BE2C (cell line): ENCODE measurements around the gene TRIM4.

ENCODE experiments used
- DNase-seq: peaks from one replicate; pipeline ENCODE4 v3.0.0-alpha.2; 2020
- H3K27me3 ChIP-seq: fragments of 250-450 bp; sonication (Bioruptor Pico); 2 replicates; pipeline ENCODE4 v1.5.1; 2020; ENCODE audit warnings: mild to moderate bottlenecking
- H3K36me3 ChIP-seq: fragments of 250-450 bp; sonication (Bioruptor Pico); 2 replicates; pipeline ENCODE4 v1.5.1; 2020; ENCODE audit warnings: mild to moderate bottlenecking
- H3K4me1 ChIP-seq: fragments of 250-450 bp; sonication (Bioruptor Pico); 2 replicates; pipeline ENCODE4 v1.5.1; 2020
- H3K4me3 ChIP-seq: 2 replicates; pipeline ENCODE4 v1.5.1; 2011; ENCODE audit warnings: low read depth, low read length
- H3K9me3 ChIP-seq: fragments of 250-450 bp; sonication (Bioruptor Pico); 2 replicates; pipeline ENCODE4 v1.5.1; 2020
- TF ChIP-seq, protein P1 (sequence below): IDR thresholded peaks from 2 replicates; pipeline ENCODE4 v1.5.1; 2012; ENCODE audit warnings: mild to moderate bottlenecking, low read depth, low read length

The TRIM4 gene

DNA sequence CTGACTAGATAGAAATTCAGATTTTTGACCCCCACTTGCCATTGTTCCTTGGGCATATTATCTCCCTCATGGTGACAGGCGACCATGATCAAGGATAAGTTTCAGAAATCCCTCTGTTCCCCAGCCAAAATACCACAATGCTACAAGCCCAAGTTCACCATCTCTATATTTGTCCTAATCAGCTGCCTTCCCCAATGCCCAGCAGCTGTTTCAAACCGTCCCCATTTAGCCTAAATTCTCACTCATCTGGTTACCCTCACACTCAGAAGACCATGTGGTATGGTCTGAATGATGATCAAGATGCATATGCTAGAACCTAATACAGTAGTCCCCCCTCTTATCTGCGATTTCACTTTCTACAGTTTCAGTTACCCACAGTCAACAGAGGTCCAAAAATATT, 11.0 kb upstream of the TRIM4 start:
- H3K4me3 ChIP-seq: no peak overlapping the region
- H3K9me3 ChIP-seq: no peaks in the 10 kb centered on the region
- TF ChIP-seq, protein P1, sequence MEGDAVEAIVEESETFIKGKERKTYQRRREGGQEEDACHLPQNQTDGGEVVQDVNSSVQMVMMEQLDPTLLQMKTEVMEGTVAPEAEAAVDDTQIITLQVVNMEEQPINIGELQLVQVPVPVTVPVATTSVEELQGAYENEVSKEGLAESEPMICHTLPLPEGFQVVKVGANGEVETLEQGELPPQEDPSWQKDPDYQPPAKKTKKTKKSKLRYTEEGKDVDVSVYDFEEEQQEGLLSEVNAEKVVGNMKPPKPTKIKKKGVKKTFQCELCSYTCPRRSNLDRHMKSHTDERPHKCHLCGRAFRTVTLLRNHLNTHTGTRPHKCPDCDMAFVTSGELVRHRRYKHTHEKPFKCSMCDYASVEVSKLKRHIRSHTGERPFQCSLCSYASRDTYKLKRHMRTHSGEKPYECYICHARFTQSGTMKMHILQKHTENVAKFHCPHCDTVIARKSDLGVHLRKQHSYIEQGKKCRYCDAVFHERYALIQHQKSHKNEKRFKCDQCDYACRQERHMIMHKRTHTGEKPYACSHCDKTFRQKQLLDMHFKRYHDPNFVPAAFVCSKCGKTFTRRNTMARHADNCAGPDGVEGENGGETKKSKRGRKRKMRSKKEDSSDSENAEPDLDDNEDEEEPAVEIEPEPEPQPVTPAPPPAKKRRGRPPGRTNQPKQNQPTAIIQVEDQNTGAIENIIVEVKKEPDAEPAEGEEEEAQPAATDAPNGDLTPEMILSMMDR: no peak
- peaks cover 14% of the 10 kb centered on the region; the same call in 1 of the 2 replicates for H3K27me3 ChIP-seq
- H3K36me3 ChIP-seq: no peaks in the 10 kb centered on the region
- no peaks in the 10 kb centered on the region for H3K4me1 ChIP-seq
- DNase-seq: no peak

DNA sequence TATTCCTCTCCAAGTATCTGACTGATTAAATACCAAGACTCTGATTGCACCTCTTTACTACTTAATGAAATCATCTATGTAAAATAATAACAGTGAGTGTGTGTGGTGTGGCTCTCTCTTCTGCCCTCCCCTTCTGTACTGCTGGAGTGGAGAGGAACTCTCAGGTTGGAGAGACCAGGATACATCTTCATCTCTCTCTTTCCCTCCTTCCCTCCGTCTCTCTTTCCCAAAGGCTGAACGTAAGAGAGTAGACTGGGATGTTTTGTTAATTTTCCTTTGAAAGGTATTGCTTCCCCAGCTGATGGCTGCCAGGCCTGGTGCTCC, 10.4 kb upstream of the TRIM4 start:
- H3K4me3 ChIP-seq: peak overlapping the region; percentile 63

DNA sequence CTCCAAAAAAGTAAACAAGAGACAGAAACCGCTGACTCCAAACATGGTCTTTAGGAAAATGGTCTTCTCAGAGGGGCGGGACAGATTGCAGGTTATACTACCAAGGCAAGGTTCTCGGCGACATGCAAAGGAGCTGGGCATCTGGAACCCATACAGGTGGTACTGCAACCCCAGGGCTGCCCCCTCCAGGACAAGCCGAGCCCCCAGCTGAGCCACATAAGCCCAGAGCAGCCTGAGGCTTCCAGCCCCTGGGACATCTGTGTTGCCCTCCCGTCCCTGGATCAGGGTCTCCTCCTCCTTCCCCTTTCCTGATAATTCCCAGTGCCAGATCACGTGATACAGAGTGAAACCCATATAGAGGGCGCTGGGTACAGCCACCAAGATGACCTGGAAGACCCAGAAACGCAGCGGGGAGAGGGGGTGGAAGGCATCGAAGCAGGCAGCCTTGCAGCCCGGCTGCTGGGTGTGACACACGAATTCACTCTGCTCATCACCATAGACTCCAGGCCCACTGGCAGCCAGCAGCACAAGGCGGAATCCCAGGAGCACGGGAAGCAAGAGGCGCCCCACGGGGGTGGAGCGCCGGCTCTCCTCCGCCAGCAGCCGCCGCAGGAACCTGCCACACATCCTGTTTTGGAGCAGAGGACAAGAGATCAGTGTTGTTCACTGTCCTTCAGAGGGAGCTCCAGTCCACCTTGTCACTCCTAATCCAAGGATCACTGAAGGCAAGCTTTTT, 9.8 kb upstream of the TRIM4 start, which contains the start of gene GJC3:
Gene GJC3, minus strand, starts transcription at position 627 of the 736 bp plus-strand sequence. Its CDS starts 0 bp downstream, at position 627.
- H3K36me3 ChIP-seq: no peaks in the 10 kb centered on the region
- TF ChIP-seq, protein P1: peak; percentile 64
- no peaks in the 10 kb centered on the region for H3K9me3 ChIP-seq
- peak within 1 kb of the TSS; percentile 63 for H3K4me3 ChIP-seq
- peak; percentile 78 for DNase-seq
- H3K4me1 ChIP-seq: no peaks in the 10 kb centered on the region
- peaks cover 14% of the 10 kb centered on the region; the same call in 1 of the 2 replicates for H3K27me3 ChIP-seq

More for the DNA sequence above, 10.4 kb upstream of the TRIM4 start:
- no peaks in the 10 kb centered on the region for H3K36me3 ChIP-seq
- no peaks in the 10 kb centered on the region for H3K4me1 ChIP-seq
- no peak for DNase-seq
- no peaks in the 10 kb centered on the region for H3K9me3 ChIP-seq
- peaks cover 14% of the 10 kb centered on the region; the same call in 1 of the 2 replicates for H3K27me3 ChIP-seq
- TF ChIP-seq, protein P1: no peak

DNA sequence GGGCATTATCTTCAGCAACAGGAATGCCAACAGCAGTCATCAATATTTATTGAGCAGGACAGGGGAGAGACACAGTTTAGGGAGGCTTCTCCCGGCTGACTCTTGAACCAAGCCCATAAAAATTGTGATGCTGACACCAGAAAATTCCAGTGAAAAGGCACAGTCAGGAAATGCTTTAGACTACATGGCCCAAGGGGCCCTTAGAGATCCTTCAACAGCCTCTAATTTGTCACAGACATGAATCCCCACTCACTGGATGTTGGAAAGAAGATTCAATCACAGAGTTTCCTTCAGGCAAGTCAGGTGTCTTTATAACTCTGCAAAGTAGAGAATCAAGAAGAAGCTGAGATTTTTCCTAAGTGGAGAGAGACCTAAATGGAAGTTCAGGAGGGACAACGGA, 8.9 kb upstream of the TRIM4 start:
- no peak for DNase-seq
- no peak overlapping the region for H3K4me3 ChIP-seq

DNA sequence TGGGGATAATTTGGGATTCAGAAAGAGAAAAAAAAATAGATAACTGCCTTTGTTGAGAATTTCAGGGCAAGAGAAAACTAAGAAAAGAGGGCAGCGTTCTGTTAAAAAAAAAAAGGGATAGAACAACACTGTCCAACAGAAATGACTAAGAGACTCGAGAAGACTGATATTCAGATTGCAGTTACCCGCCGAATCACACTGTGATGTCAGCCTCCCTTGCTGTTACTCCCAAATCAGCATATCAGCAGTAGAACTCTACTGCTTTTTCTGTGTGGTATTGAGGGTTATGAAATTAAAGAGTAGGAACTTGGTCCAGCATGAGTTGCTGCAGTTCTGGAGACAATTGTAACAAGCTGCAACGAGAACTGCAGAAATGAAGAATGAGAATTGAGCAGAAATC, 8.2 kb upstream of the TRIM4 start:
- H3K4me1 ChIP-seq: no peaks in the 10 kb centered on the region
- no peaks in the 10 kb centered on the region for H3K36me3 ChIP-seq
- no peaks in the 10 kb centered on the region for H3K9me3 ChIP-seq
- TF ChIP-seq, protein P1: no peak
- peaks cover 14% of the 10 kb centered on the region; the same call in 1 of the 2 replicates for H3K27me3 ChIP-seq
- no peak for DNase-seq
- H3K4me3 ChIP-seq: no peak overlapping the region

More for the DNA sequence above, 8.9 kb upstream of the TRIM4 start:
- H3K4me1 ChIP-seq: no peaks in the 10 kb centered on the region
- peaks cover 14% of the 10 kb centered on the region; the same call in 1 of the 2 replicates for H3K27me3 ChIP-seq
- H3K36me3 ChIP-seq: no peaks in the 10 kb centered on the region
- no peaks in the 10 kb centered on the region for H3K9me3 ChIP-seq
- TF ChIP-seq, protein P1: no peak

DNA sequence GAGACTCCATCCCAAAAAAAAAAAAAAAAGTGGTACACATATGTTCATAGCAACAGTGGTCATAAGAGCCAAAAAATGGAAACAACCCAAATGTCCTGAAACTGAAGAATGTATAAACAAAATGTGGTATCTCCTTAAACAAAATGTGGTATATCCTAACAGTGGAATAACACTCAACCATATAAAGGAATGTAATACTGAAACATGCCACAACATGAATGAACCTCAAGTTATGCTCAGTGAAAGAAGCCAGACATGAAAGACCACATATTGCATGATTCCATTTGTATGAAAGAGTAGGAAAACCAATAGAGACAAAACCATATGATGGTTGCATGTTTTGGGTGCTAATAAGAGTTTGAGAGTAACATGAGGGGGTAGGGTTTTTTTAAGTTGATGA, 7.0 kb upstream of the TRIM4 start:
- H3K4me3 ChIP-seq: no peak overlapping the region
- no peaks in the 10 kb centered on the region for H3K4me1 ChIP-seq
- TF ChIP-seq, protein P1: no peak
- no peaks in the 10 kb centered on the region for H3K9me3 ChIP-seq
- no peak for DNase-seq
- H3K27me3 ChIP-seq: peaks cover 14% of the 10 kb centered on the region; the same call in 1 of the 2 replicates
- no peaks in the 10 kb centered on the region for H3K36me3 ChIP-seq
